RPMI7951 (cell line): ENCODE data around the gene LDLR. TPM values are rescaled to one million over a fixed set of nuclear protein-coding genes. Genes with fewer than 3 reads are reported as not detected.
"Not testable (repeated sequence)": the region's sequence is repeated elsewhere in the genome, so short reads cannot be mapped to it uniquely, and the experiment has no call there.

Experiments
- DNase-seq: peaks from one replicate; pipeline ENCODE4 v3.0.0-alpha.2; 2012; ENCODE audit warnings: low read depth
- total RNA-seq: library from RNA; depleted of rRNA; stranded (reverse); fragments of >200 nt; shearing (Covaris generic); gene quantifications from 2 replicates; pipeline ENCODE4 v1.2.3, GENCODE V29; 2014

The LDLR gene
- total RNA-seq, 1 experiment from 2014 or later = 46.7 TPM

- no peak for DNase-seq
Observed at GRCh38 chr19:11070123-11070522, 19.1 kb upstream of the LDLR start.

- no peak for DNase-seq
Observed at GRCh38 chr19:11073568-11073967, 15.7 kb upstream of the LDLR start.

- DNase-seq = not testable (repeated sequence)
Observed at GRCh38 chr19:11076792-11077191, 12.5 kb upstream of the LDLR start.

GRCh38 chr19:11078893-11079292 lies 10.4 kb upstream of the LDLR start:
- no peak for DNase-seq

- no peak for DNase-seq
Observed at GRCh38 chr19:11079999-11080398, 9.3 kb upstream of the LDLR start.

DNA sequence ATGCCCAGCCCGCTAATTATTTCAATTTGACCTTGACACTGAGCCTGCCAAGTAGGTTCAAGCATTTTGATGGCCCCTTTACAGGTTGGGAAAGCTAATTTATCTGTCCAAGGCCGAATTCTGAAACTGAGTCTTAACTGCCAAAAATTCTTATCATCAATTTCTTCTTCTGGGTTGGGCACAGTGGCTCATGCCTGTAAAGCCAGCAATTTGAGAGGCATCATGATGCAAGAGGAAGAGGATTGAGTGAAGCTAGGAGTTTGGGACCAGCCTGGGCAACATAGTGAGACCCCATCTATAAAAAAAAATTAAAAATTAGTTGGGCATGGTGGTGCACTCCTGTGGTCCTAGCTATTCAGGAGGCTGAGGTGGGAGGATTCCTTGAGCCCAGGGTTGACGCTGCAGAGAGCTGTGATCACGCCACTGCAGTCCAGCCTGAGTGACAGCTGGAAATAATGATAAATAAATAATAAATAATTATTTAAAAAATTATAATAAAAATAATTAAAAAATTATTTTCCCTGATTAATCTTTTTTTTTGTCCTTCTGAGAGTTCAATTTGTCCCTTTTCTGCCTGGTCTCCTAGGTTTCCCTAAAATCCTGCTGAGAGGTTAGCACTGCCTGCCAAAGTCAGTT lies 1.3 kb upstream of the LDLR start:
- DNase-seq = no peak

GRCh38 chr19:11088506-11089253 lies 583 bp upstream of the LDLR start:
- no peak for DNase-seq

DNA sequence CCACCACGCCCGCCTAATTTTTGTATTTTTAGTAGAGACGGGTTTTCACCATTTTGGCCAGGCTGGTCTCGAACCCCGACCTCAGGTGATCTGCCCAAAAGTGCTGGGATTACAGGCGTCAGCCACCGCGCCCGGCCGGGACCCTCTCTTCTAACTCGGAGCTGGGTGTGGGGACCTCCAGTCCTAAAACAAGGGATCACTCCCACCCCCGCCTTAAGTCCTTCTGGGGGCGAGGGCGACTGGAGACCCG lies 676 bp downstream of the LDLR start:
- not testable (repeated sequence) for DNase-seq

DNA sequence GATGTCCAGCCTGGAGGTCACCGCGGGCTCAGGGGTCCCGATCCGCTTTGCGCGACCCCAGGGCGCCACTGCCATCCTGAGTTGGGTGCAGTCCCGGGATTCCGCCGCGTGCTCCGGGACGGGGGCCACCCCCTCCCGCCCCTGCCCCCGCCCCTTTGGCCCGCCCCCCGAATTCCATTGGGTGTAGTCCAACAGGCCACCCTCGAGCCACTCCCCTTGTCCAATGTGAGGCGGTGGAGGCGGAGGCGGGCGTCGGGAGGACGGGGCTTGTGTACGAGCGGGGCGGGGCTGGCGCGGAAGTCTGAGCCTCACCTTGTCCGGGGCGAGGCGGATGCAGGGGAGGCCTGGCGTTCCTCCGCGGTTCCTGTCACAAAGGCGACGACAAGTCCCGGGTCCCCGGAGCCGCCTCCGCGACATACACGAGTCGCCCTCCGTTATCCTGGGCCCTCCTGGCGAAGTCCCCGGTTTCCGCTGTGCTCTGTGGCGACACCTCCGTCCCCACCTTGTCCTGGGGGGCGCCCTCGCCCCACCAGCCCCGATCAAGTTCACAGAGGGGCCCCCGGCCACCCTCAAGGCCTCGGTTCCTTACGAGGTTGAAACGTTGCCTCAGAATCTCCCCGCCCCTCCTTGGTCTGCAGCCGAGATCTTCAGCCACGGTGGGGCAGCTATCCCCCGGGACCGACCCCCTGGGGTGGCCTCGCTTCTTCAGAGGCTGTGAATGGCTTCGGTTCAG lies 1.2 kb downstream of the LDLR start:
- peak; percentile 96 for DNase-seq

GRCh38 chr19:11090997-11091702 lies 1.9 kb downstream of the LDLR start:
- DNase-seq = no peak

- DNase-seq = peak; percentile 98
Observed at GRCh38 chr19:11091703-11092153, 2.5 kb downstream of the LDLR start.

GRCh38 chr19:11092181-11092538 lies 2.9 kb downstream of the LDLR start:
- peak; percentile 76 for DNase-seq

DNA sequence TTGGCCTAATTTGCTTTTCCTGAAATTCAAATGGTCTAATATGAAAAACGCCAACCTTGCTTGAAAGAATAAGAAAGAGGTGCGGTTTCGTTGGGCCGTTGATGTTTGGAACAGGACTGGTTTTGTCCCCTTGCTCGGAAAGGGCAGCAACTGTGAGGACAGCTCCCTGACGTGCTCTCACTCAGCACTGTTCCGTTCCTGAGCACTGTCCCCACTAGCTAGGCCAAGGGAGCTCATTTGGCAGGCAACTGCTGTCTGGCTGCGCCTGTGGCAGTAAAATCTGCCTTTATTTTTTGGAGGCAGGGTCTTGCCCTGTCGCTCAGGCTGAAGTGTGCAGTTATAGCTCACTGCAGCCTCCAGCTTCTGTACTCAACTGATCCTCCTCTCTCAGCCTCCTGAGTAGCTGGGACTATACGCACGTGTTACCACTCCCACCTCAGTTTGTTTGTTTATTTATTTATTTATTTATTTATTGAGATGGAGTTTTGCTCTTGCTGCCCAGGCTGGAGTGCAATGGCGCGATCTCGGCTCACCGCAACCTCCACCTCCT lies 4.5 kb downstream of the LDLR start:
- DNase-seq = no peak

- DNase-seq = no peak
Observed at GRCh38 chr19:11094520-11094894, 5.2 kb downstream of the LDLR start.

DNA sequence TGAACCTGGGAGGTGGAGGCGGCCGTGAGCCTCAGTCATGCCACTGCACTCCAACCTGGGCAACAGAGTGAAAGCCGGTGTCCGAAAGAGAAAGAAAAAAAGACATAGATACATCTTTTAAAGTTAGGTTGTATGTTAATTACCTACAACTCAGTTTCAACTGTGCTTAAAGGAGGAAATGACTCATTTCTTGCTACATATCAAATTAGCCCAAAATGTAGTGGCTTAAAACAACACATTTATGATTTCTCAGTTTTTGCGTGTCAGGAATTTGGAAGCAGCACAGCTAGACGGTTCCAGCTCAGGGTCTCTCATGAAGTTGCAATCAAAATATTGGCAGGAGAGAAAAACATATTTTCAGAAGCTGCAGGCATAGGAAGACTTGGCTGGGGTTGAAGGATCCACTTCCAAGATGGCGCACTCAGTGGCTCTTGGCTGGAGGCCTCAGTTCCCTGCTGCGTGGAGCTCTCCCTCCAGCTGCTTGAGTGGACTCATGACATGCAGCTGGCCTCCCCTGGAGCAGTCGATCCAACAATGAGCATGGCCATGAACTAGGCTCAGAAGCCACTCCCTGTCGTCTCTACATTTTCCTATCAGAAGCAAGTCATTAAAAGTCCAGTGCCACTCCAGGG lies 7.1 kb downstream of the LDLR start:
- peak; percentile 91 for DNase-seq

DNA sequence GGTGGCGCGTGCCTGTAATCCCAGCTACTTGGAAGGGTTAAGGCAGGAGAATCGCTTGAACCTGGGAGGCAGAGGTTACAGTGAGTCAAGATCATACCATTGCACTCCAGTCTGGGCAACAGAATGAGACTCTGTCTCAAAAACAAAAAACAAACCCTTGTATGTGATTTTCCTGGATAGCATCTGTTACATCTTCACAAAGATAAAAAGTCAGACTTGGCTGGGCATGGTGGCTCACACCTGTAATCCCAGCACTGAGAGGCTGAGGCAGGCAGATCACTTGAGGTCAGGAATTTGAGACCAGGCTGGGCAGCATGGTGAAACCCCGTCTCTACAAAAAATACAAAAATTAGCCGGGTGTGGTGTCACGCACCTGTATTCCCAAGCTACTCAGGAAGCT lies 8.1 kb downstream of the LDLR start:
- not testable (repeated sequence) for DNase-seq

DNA sequence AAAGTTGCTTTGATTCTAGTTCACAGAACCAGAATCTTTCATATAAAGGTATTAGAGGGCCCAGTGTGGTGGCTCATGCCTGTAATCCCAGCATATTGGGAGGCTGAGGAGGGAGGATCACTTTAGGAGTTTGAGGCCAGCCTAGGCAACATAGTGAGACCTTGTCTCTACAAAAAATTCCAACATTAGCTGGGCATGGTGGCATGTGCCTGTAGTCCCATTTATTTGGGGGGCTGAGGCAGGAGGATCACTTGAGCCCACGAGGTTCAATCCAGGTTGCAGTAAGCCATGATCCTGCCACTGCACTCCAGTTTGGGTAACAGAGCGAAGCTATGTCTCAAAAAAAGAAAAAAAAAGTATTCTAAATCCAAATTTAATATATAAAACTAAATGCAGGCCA lies 9.1 kb downstream of the LDLR start:
- DNase-seq = no peak

DNA sequence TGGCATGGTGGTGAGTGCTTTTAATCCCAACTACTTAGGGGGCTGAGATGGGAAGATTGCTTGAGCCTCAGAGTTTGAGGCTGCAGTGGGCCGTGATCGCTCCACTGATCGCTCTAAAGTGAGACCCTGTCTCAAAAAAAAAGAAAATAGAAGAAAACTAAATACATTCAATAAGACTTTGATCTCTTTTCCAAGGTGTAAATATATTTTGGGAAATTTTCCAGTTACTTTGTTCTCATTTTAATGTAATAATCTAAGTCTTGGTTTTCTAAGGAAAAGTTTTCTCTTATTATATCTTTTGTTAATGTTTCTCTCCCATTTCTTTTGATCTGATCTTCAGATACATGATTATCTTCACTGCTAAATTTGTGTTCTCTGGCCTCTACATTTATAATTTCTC lies 9.6 kb downstream of the LDLR start:
- DNase-seq = no peak

GRCh38 chr19:11100049-11100448 lies 10.8 kb downstream of the LDLR start:
- no peak for DNase-seq

DNA sequence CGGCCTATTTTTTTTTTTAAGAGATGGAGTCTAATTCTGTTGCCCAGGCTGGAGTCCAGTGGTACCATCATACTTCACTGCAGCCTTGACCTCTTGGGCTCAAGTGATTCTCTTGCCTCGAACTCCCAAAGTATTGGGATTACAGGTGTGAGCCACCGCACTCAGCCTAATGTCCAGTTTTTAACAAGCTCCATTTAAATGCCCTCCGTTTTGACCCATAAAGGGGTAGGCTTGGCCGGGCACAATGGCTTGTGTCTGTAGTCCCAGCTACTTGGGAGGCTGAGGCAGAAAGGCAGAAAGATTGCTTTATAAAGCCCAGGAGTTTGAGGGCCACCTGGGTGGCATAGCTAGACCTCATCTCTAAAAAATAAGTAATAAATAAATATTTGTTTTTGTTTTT lies 11.8 kb downstream of the LDLR start:
- DNase-seq = no peak

GRCh38 chr19:11102944-11103343 lies 13.7 kb downstream of the LDLR start:
- no peak for DNase-seq

DNA sequence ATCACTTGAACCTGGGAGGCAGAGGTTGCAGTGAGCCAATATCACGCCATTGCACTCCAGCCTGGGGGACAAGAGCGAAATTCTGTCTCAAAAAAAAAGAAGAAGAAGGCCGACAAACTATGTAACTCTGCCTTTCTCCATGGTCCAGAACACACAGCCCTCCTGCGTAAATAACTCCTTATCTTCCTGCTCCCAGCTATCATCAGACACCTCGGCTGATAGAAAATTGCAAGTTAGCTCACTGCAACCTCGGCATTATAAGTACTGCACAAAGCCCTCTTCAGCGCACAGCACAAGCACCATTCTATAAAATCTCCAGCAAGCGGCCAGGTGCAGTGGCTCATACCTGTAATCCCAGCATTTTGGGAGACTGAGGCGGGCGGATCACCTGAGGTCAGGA lies 14.4 kb downstream of the LDLR start:
- not testable (repeated sequence) for DNase-seq
